NCI-H146 treated with DMSO at 0.1 percent for 48 hours (cell line): ENCODE results near the gene NRDC.

Experiments used
- DNase-seq: peaks from one replicate; lab custom pipeline; 2025; ENCODE audit not compliant: unreplicated experiment; lab: John Stamatoyannopoulos, UW

Gene NRDC, protein sequence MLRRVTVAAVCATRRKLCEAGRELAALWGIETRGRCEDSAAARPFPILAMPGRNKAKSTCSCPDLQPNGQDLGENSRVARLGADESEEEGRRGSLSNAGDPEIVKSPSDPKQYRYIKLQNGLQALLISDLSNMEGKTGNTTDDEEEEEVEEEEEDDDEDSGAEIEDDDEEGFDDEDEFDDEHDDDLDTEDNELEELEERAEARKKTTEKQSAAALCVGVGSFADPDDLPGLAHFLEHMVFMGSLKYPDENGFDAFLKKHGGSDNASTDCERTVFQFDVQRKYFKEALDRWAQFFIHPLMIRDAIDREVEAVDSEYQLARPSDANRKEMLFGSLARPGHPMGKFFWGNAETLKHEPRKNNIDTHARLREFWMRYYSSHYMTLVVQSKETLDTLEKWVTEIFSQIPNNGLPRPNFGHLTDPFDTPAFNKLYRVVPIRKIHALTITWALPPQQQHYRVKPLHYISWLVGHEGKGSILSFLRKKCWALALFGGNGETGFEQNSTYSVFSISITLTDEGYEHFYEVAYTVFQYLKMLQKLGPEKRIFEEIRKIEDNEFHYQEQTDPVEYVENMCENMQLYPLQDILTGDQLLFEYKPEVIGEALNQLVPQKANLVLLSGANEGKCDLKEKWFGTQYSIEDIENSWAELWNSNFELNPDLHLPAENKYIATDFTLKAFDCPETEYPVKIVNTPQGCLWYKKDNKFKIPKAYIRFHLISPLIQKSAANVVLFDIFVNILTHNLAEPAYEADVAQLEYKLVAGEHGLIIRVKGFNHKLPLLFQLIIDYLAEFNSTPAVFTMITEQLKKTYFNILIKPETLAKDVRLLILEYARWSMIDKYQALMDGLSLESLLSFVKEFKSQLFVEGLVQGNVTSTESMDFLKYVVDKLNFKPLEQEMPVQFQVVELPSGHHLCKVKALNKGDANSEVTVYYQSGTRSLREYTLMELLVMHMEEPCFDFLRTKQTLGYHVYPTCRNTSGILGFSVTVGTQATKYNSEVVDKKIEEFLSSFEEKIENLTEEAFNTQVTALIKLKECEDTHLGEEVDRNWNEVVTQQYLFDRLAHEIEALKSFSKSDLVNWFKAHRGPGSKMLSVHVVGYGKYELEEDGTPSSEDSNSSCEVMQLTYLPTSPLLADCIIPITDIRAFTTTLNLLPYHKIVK

DNA sequence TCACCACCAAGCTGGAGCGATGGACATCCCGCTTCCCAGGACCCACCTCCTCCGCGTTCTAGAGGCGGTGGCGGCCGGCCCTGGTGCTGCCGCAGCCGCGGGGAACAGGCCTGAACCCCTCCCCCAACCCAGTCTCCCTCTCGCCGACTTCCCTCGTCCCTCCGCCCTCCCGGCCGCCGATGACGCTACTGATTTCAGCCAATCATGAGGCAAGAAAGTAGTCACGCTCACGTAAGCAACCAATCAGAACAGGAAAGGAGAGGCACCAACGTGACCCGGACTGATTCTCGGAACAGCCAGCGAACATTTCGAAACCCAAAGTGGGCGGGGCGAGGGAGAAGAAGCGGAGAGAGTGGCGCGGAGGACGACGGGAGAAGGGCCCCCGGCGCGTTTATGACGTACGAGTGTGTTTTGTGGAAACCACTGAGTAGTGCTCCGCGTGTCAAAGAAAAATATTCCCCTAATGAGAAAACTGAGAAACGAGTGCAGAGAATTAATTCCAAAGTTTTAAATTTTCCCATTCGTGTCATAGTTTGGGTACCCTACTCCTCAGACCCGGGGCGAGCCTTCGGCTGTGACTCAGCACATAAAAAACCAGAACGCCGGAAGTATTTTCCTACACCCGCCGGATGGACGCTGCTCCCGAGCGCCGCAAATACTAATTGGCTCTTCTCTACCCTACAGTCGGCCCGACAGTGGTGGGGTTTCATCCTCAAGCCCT lies at the start of gene NRDC:
NRDC (minus strand) TSS at position 112 of the 721 bp plus-strand sequence. CDS start 112 bp downstream, outside the sequence.
- peak; percentile 97 for DNase-seq

DNA sequence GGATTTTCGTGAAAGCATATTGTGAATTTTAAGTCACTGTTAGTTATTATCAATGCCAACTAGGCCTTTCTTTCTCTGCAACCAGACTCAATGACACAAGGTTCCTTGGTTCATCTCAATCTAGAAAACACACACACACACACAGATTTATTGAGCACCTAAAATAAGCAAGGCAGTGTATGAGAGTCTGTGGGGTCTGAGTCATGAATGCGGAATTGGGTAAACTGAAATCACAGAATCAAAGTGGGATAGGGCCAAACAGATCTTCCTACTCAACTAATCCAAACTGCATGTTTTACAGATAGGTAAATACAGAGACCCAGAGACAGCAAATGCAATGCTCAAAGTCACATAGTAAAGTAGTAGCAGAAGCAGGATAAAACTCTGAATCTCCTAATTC lies 48.5 kb upstream of the NRDC start:
- DNase-seq = no peak

DNA sequence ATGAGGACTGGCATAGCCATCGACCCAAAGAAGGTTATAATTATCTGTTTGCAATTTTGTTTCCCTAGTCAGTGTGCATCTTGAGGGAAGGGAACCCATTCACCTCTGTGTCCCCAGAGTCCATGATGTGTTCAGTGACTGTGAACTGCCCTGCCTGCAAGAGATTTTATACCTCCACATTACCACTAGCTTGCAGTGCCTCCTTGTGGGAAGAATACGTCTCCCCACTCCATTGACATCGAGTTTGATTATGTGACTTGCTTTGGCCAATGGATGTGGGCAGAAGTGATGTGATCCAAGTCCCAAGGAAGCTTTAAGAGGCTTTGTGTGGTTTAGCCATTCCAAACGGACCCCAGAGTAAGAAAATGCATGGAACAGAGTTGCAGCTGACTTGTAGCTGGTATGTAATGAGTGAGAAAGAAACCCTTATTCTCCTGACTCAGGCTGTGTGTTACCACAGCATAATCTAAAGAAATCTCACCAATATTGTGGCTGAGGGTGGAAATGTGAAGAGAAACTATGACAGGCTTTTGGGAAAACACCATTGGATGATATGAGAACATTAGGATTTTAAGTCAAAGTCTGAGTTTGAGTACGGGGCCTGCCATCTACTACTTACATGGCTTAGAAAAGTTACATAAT lies 47.8 kb upstream of the NRDC start:
- no peak for DNase-seq

DNA sequence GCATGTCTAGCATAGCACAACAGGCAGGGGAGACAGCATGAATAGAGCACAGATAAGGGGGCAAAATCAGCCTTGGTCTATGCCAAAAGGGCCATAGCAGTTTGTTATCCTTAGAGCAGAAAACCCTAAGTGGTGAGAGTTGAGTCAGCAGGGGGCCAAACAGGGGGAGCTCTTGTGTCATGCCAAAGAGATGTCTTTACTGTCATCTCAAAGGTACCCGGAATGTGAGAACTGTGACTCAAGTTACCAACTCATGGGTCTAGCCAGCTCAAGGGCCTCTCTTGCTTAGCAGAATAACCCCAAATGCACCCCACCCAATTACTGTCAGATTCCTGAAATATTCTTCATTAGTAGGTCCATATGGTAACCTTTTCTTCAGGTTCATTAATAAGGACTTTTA lies 45.9 kb upstream of the NRDC start:
- no peak for DNase-seq

DNA sequence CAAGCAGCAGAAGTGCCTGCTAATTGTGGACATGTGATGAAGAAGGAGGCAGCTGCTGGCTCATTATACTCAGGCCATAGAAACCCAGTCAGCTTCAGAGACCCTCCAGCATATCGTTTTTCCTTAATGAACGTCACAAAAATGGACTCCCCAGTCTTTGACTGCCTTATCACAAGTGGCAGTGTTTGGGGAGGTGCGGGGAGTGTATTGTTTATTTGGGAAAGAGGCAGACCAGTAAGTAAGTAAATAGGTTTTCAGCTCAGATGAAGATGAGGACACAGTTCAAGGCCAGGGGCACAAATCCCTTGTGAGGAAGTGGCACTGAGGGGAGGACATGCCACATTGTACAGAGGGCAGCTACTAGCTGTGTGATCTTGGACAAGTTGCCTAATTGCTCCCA lies 43.5 kb upstream of the NRDC start:
- no peak for DNase-seq

DNA sequence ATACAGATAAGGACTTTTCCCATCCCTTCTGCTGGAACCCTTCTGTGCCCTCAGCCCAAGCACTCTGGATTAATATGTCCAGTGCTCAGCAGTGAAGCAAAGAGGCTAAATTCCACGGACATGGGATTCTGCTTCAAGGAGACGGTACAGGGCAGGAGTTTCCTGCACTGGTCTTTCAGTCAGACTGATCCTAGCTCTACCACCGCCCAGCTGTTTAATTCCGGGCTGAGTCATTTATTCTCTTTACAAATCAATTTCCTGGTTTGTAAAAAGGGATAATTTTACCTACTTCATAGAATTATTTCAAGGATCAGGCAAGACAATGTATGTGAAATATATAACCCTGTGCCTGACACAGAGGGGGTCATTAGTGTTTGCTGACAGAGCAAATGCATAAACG lies 41.6 kb upstream of the NRDC start:
- no peak for DNase-seq

DNA sequence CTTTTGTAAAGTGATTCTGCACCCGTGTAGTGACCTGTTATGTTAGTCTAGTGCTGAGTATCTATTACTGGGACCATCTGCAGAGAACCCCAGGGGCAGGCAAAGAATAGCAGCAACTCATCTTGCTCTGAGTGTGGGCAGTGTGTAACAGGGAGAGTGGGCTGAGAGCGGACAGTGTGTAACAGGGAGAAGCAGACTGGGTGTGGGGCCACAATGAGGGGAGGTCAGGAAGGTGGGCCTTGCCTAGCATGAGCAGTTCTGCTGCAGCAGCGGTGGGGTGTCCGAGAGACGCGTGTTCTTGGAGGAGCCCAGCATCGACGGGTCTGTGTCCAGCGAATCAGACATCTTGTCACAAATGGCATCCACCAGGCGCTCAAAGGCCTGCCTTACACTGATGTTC lies 41.2 kb upstream of the NRDC start:
- no peak for DNase-seq

DNA sequence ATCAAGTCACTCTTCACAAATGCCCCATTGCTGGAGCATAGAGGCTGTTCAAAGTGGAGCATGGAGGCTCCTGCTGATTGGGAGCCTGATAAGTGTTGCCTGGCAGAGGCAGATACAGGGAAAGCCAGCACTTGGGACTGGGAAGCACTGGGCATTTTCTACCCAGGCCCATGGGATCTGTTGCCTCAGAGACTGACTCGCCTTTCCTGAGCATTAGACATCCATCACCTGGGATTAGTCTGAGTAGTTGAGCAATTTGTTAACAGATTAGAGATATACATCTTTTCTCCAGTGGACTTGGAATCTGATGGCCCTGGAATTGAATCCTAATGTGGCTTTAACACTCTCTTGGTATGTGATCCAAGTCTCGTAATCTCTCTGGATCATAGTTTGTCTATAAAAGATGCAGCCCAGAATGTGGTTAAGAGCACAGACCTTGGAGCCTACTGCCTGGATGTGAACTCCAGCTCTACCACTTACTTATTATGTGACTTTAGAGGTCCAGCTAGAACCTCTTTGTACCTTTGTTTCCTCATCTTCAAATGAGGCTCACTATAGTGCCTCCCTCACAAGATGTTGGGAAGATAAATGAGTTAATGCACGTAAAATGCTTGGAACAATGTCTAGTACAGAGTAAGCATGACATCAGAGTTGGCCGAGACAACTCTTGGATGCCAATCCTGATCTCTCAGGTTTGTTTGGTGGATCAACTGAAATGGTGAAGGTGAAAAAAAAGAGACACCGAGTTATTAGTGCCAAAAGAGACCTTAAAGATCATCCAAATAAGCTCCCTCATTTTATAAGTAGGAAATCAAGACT lies 38.3 kb upstream of the NRDC start:
- DNase-seq = no peak

DNA sequence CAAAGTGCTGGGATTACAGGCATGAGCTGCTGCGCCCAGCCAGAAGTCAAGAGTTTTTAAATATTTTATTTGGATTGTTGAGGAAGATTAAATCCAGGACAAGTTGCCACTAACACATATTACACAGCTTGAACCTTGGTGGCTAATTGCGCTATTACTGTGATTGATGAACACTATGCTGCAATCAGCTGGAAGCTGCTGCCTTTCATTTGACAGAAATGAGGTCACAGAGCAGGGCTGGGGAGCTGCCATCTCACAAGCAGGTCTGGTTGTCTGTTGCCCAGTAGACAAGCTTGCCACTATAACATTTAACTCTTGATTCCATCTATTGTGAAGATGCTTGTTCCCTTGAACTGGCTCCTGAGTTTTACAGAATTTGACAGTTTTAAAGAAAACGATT lies 37.4 kb upstream of the NRDC start:
- no peak for DNase-seq

DNA sequence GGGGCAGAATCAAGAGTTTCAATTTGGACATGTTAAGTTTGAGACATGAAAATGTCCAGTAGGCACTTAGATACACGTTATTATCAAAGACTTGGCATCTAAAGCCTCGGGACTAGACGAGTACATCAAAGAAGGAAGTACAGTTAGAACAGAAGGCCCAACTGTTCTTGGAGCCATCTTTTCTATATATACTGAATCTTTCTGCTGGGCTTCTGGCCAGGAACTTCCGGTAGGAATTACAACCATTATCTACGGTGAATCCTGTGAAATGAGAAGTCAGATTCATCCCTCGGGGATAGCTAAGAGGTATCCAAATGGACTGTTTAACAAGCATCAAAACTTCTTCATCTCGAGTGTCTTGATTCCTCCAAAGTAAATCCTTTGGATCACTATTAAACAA lies 34.4 kb upstream of the NRDC start:
- no peak for DNase-seq

DNA sequence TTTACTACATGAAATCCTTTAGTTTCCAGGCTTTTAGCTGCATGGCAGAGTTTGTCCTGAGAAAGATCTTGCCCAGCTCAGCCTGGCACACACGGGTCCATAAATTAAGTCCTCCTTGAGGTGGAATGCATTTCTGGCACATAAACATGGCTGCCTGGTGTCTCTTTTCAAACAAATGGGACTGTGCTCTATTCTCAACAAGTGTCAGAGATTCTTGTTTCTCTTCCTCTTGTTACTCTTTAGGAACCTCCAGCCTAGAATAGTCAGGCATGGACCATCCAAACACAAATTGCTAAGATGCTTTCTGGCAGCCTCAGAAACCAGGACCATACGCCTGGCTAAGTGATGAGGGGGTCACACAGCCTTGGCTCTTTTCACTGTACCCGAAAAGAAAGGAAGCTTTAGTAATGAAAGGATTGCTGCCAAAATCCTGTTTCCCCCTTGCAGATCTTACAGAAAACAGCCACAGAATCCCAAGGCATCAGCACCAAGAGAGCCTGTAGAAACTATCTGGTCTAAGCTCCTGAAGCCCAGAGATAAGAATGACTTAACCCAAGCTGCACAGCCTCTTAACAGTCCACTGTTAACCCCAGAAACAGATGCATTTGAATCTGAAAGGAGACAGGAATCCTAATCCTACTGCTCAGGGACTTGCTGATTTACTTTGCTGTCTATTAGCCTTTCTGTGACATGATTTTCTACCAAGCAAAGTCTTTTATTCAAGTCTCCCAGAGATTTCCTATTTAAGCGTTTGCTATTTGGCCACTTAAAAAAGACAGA lies 31.9 kb upstream of the NRDC start:
- no peak for DNase-seq

DNA sequence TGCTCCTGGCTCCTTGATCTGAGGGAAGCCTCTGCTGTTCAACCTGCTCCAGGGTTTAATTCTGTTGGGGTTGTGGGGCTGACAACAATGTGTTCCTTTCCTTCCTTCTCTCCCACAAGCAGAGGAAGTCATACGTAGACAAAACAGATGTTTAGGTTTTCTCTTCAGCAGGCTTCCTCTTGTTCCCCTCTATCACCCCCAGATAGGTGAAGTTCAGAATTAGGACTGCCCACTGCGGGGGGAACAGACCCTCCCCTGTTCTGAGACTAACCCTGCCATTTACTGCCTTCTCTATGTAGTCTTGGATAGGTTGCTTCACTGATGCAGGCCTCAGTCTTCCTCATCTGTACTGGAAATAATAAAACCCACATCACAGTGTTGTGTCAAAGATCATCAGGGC lies 30.0 kb upstream of the NRDC start:
- no peak for DNase-seq

DNA sequence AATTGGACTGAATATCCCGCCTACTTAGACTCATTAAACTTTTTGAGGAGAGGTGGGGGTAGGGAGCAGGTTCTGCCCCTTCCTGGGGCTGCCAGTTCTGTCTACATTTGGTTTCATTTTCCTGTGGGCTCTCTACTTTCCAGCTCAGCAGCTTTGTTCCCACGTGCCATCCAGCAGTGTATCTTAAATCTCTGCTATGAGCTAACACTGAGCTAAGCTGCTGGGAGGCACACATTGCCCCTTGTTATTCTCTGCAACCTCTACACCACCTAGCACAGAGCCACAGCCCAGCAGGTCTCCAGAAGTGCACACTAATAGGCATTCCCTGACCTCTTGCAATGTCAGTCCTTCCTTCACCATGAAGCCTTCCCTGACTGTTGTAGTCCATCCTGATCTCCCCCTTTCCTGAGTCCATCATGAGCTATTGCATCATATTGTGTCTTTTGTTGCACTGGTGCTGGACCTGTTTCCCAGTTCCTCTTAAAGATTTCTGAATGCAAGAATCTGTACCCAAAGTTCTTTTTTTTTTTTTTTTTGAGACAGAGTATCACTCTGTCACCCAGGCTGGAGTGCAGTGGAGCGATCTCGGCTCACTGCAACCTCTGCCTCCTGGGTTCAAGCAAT lies 28.7 kb upstream of the NRDC start:
- no peak for DNase-seq

DNA sequence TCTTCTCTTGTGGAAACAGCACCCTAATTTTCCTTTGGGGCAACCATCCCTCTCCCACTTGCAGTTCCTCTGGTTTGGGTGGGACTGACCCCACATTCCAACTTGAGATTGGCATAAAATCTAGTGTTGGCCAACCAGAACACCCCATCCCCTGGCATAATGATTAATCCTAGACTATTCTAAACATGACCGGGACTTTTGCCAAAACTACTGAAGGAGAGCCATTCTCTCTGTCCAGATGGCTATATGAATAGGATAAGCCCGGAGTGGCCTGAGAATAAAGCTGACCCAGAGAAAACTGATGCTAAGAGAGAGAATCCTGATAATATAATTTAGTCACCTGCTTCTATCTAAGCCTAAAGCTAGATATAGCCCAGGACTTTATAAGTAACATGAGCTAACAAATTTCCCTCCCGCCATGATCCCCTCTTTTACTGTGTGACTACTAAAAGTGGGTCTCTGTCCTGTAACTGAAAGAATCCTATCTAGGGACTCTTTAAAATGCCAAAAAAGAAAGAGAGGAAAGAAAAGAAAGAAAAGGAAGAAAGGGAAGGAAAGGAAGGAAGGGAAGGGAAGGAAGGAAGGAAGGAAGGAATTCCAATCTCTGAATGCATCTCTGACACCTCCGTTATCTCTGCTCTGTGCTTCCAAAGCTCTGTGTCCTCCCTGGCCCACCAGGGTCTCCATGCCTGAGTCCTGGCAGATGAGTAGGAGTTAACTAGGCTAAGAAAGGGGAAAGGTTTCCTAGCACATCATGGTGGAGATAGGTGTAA lies 28.0 kb upstream of the NRDC start:
- no peak for DNase-seq

DNA sequence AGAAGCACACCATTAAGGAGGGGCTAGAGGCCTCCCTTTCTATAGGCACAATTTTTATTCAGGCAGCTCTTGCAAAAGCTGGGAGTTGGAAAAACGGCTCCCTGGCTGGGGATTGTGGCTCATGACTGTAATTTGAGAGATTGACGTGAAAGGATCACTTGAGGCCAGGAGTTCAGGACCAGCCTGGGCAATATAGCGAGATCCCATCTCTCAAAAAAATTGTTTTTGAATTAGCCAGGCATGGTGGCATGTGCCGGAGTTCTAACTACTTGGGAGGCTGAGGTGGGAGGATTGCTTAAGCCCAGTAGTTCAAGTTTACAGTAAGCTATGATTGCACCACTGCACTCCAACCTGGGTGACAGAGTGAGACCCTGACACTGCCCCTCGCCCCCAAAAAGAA lies 23.9 kb upstream of the NRDC start:
- DNase-seq = no peak

DNA sequence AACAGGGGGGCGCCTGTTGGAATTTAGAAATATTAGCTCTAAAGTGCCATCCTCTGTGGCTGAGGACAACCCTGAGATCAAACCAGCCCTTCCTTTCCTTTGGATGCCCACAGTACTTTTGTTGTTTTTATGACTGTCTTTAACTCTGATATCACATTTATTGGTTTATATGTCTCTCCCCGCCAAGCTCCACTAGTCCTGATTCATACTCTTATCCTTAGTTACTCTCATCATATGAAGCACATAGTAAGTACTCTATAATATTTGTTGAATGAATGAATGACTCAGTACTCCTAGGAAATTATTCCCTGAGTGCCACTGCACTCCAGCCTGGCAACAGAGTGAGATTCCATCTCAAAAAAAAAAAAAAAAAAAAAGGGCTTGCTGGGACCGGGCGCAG lies 22.6 kb upstream of the NRDC start:
- DNase-seq = no peak

DNA sequence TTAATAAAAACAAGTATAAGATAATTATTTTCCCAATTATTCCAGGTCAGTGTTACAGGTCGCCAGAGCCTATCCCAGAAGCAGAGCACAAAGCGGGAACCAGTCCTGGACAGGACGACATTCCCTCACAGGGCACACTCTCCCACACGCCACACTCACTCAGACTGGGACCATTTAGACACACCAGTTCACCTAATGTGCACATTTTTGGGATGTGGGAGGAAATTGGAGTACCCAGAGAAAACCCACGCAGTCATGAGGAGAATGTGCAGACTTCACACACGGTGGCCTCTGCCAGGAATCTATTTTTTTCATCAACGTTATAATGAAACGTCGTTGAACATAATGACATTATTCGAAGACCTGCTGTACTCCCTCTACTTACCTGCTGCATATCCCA lies 20.5 kb upstream of the NRDC start:
- DNase-seq = no peak
